HEK293 (cell line): ENCODE results near the gene KCNK4.

ENCODE experiments used
- EGR2 ChIP-seq: fragments of 450-650 bp; formaldehyde crosslinking; IDR thresholded peaks from 2 replicates; pipeline ENCODE4 v1.5.1; 2016; ENCODE audit warnings: low read depth, missing biosample characterization, missing genetic modification characterization
- FEZF1 ChIP-seq: fragments of 450-650 bp; formaldehyde crosslinking; IDR thresholded peaks from 2 replicates; pipeline ENCODE4 v1.5.1; 2016; ENCODE audit warnings: missing biosample characterization, missing genetic modification characterization
- HOXC10 ChIP-seq: sonication (generic); formaldehyde crosslinking; IDR thresholded peaks from 2 replicates; pipeline ENCODE4 v1.8.1; 2023; ENCODE audit warnings: mild to moderate bottlenecking, missing genetic modification reagents
- KLF10 ChIP-seq: fragments of 450-650 bp; IDR thresholded peaks from 2 replicates; pipeline ENCODE4 v1.5.1; 2018; ENCODE audit warnings: missing biosample characterization, mild to moderate bottlenecking, missing genetic modification characterization
- KLF8 ChIP-seq: fragments of 450-650 bp; formaldehyde crosslinking; IDR thresholded peaks from 2 replicates; pipeline ENCODE4 v1.5.1; 2016; ENCODE audit warnings: missing biosample characterization, missing genetic modification characterization
- OSR2 ChIP-seq: fragments of 450-650 bp; formaldehyde crosslinking; IDR thresholded peaks from 2 replicates; pipeline ENCODE4 v1.5.1; 2016; ENCODE audit warnings: missing biosample characterization, missing genetic modification characterization
- SCRT2 ChIP-seq: fragments of 450-650 bp; formaldehyde crosslinking; IDR thresholded peaks from 2 replicates; pipeline ENCODE4 v1.5.1; 2016; ENCODE audit warnings: missing biosample characterization, missing genetic modification characterization
- SP3 ChIP-seq: fragments of 450-650 bp; formaldehyde crosslinking; IDR thresholded peaks from 2 replicates; pipeline ENCODE4 v1.5.1; 2016; ENCODE audit warnings: missing biosample characterization, missing genetic modification characterization
- SP7 ChIP-seq: fragments of 450-650 bp; formaldehyde crosslinking; IDR thresholded peaks from 2 replicates; pipeline ENCODE4 v1.5.1; 2016; ENCODE audit warnings: missing biosample characterization, missing genetic modification characterization
- ZBTB48 ChIP-seq: fragments of 450-650 bp; formaldehyde crosslinking; IDR thresholded peaks from 2 replicates; pipeline ENCODE4 v1.5.1; 2016; ENCODE audit warnings: missing biosample characterization, missing genetic modification characterization
- ZFP37 ChIP-seq: fragments of 450-650 bp; formaldehyde crosslinking; IDR thresholded peaks from 2 replicates; pipeline ENCODE4 v1.5.1; 2016; ENCODE audit warnings: missing biosample characterization, missing genetic modification characterization
- ZIC2 ChIP-seq: fragments of 450-650 bp; formaldehyde crosslinking; IDR thresholded peaks from 2 replicates; pipeline ENCODE4 v1.5.1; 2016; ENCODE audit warnings: missing biosample characterization, missing genetic modification characterization
- ZNF10 ChIP-seq: fragments of 450-650 bp; formaldehyde crosslinking; IDR thresholded peaks from 2 replicates; pipeline ENCODE4 v1.5.1; 2017; ENCODE audit warnings: missing biosample characterization, missing genetic modification characterization
- ZNF138 ChIP-seq: fragments of 450-650 bp; formaldehyde crosslinking; IDR thresholded peaks from 2 replicates; pipeline ENCODE4 v1.5.1; 2016; ENCODE audit warnings: missing biosample characterization, missing genetic modification characterization, borderline replicate concordance
- ZNF157 ChIP-seq: fragments of 450-650 bp; formaldehyde crosslinking; IDR thresholded peaks from 2 replicates; pipeline ENCODE4 v1.5.1; 2016; ENCODE audit warnings: missing biosample characterization, missing genetic modification characterization
- ZNF18 ChIP-seq: fragments of 450-650 bp; formaldehyde crosslinking; IDR thresholded peaks from 2 replicates; pipeline ENCODE4 v1.5.1; 2016; ENCODE audit warnings: missing biosample characterization, missing genetic modification characterization
- ZNF23 ChIP-seq: fragments of 450-650 bp; formaldehyde crosslinking; IDR thresholded peaks from 2 replicates; pipeline ENCODE4 v1.5.1; 2016; ENCODE audit warnings: missing biosample characterization, missing genetic modification characterization, borderline replicate concordance
- ZNF274 ChIP-seq, 2 experiments: fragments of 200-500 bp in 1 of 2; fragments of 450-650 bp in 1 of 2; sonication (Bioruptor generic) in 1 of 2; formaldehyde crosslinking in 1 of 2; IDR thresholded peaks; 2 replicates each; pipeline versions ENCODE4 v1.5.1 to v1.6.1; 2014 to 2016; ENCODE audit warnings: borderline replicate concordance in 1 of 2, inconsistent platforms in 1 of 2, low read length in 1 of 2, missing biosample characterization in 1 of 2, missing genetic modification characterization in 1 of 2
- ZNF280C ChIP-seq: fragments of 450-650 bp; formaldehyde crosslinking; IDR thresholded peaks from 2 replicates; pipeline ENCODE4 v1.5.1; 2016; ENCODE audit warnings: missing biosample characterization, missing genetic modification characterization
- ZNF280D ChIP-seq: fragments of 450-650 bp; formaldehyde crosslinking; IDR thresholded peaks from 2 replicates; pipeline ENCODE4 v1.5.1; 2016; ENCODE audit warnings: missing biosample characterization, missing genetic modification characterization
- ZNF354C ChIP-seq: fragments of 450-650 bp; formaldehyde crosslinking; IDR thresholded peaks from 2 replicates; pipeline ENCODE4 v1.5.1; 2016; ENCODE audit warnings: missing biosample characterization, missing genetic modification characterization, low read depth, borderline replicate concordance
- ZNF473 ChIP-seq: fragments of 450-650 bp; formaldehyde crosslinking; IDR thresholded peaks from 2 replicates; pipeline ENCODE4 v1.5.1; 2017; ENCODE audit warnings: missing biosample characterization, missing genetic modification characterization
- ZNF488 ChIP-seq: fragments of 450-650 bp; formaldehyde crosslinking; IDR thresholded peaks from 2 replicates; pipeline ENCODE4 v1.5.1; 2016; ENCODE audit warnings: missing biosample characterization, missing genetic modification characterization
- ZNF521 ChIP-seq: fragments of 450-650 bp; formaldehyde crosslinking; IDR thresholded peaks from 2 replicates; pipeline ENCODE4 v1.5.1; 2017; ENCODE audit warnings: missing biosample characterization, mild to moderate bottlenecking, missing genetic modification characterization
- ZNF558 ChIP-seq: fragments of 450-650 bp; formaldehyde crosslinking; IDR thresholded peaks from 2 replicates; pipeline ENCODE4 v1.5.1; 2016; ENCODE audit warnings: missing biosample characterization, missing genetic modification characterization
- ZNF561 ChIP-seq: fragments of 450-650 bp; IDR thresholded peaks from 2 replicates; pipeline ENCODE4 v1.5.1; 2018; ENCODE audit warnings: missing biosample characterization, missing genetic modification characterization, borderline replicate concordance
- ZNF624 ChIP-seq: fragments of 450-650 bp; formaldehyde crosslinking; IDR thresholded peaks from 2 replicates; pipeline ENCODE4 v1.5.1; 2017; ENCODE audit warnings: missing biosample characterization, missing genetic modification characterization
- ZNF629 ChIP-seq: fragments of 450-650 bp; formaldehyde crosslinking; IDR thresholded peaks from 2 replicates; pipeline ENCODE4 v1.5.1; 2017; ENCODE audit warnings: missing biosample characterization, missing genetic modification characterization
- ZNF677 ChIP-seq: fragments of 450-650 bp; IDR thresholded peaks from 2 replicates; pipeline ENCODE4 v1.5.0; 2018; ENCODE audit warnings: missing biosample characterization, mild to moderate bottlenecking, missing genetic modification characterization, moderate library complexity
- ZNF776 ChIP-seq: fragments of 450-650 bp; formaldehyde crosslinking; IDR thresholded peaks from 2 replicates; pipeline ENCODE4 v1.5.0; 2017; ENCODE audit warnings: missing biosample characterization, missing genetic modification characterization, borderline replicate concordance
- ZNF791 ChIP-seq: fragments of 450-650 bp; formaldehyde crosslinking; IDR thresholded peaks from 2 replicates; pipeline ENCODE4 v1.5.1; 2016; ENCODE audit warnings: missing biosample characterization, missing genetic modification characterization
- ZSCAN18 ChIP-seq: fragments of 450-650 bp; formaldehyde crosslinking; IDR thresholded peaks from 2 replicates; pipeline ENCODE4 v1.5.1; 2016; ENCODE audit warnings: missing biosample characterization, missing genetic modification characterization

Gene KCNK4

GRCh38 chr11:64241491-64242374 is 49.4 kb upstream of the KCNK4 start (continued):
- TF ChIP-seq ZNF558 (tag by site-specific recombination): no peak
- no peak for TF ChIP-seq ZNF791 (tag by site-specific recombination)
- no peak for TF ChIP-seq ZNF10 (tag by site-specific recombination)
- TF ChIP-seq ZNF354C: no peak
- peak; percentile 74 for TF ChIP-seq ZIC2 (tag by site-specific recombination)
- no peak for TF ChIP-seq ZNF624 (tag by site-specific recombination)
- TF ChIP-seq ZNF677 (tag by site-specific recombination): no peak
- TF ChIP-seq SP7 (tag by site-specific recombination): no peak; the same call in 1 of the 2 replicates
- no peak for TF ChIP-seq ZNF138 (tag by site-specific recombination)
- no peak for TF ChIP-seq ZNF23 (tag by site-specific recombination)
- 0 out of 2 replicates have a peak, but pooled peaks have one; percentile 42 for TF ChIP-seq KLF8
- no peak for TF ChIP-seq KLF10 (tag by site-specific recombination)
- TF ChIP-seq ZNF274 (IDR thresholded peaks at IDR 0.05; ENCODE audit: low read length): no peak
- no peak for TF ChIP-seq ZNF274 (tag by site-specific recombination; IDR thresholded peaks at IDR 0.05; ENCODE audit: borderline replicate concordance)
- TF ChIP-seq ZNF18 (tag by site-specific recombination): no peak
- no peak for TF ChIP-seq HOXC10 (CRISPR knock-in tag)
- no peak for TF ChIP-seq ZNF473 (tag by site-specific recombination)
- TF ChIP-seq FEZF1: no peak
- peak; percentile 75 for TF ChIP-seq EGR2
- no peak for TF ChIP-seq ZFP37
- no peak for TF ChIP-seq ZNF157 (tag by site-specific recombination)
- no peak; the same call in 1 of the 2 replicates for TF ChIP-seq ZNF561 (tag by site-specific recombination)
- no peak for TF ChIP-seq ZNF521 (tag by site-specific recombination)
- no peak for TF ChIP-seq ZNF776 (tag by site-specific recombination)
- no peak for TF ChIP-seq ZNF629
- TF ChIP-seq OSR2 (tag by site-specific recombination): no peak
- TF ChIP-seq ZNF488 (tag by site-specific recombination): no peak
- no peak for TF ChIP-seq ZSCAN18 (tag by site-specific recombination)
- TF ChIP-seq SP3 (tag by site-specific recombination): peak; percentile 67
- TF ChIP-seq ZBTB48 (tag by site-specific recombination): peak; percentile 60; the same call in 1 of the 2 replicates
- TF ChIP-seq ZNF280C (tag by site-specific recombination): no peak
- TF ChIP-seq SCRT2 (tag by site-specific recombination): no peak
- no peak for TF ChIP-seq ZNF280D (tag by site-specific recombination)
